Suppressor macrophage (primary cell): ENCODE results near the gene TUBB6.

Source experiments
- DNase-seq, 4 experiments: peaks; one replicate each; pipeline ENCODE4 v3.0.0-alpha.2; 2020 to 2022

The TUBB6 gene

DNA sequence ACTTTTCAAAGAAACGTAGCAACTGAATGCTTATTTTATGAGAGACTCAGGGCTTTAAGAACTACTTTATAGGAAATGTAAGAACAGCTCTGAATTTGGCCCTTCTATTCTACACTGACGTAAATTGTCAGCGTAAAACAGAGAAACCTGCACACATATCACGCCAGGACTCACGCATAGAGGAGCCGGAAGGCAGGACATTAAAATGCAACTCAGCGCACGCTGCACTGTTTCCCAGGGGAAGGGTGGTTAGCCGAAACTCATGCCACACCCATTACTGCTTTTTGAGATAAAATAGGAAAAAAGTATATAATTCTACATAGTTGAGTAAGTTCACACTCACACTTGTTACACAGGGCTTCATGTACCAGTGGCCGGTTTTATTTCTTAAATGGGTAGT, 7.4 kb downstream of the TUBB6 start:
- DNase-seq: no peak

DNA sequence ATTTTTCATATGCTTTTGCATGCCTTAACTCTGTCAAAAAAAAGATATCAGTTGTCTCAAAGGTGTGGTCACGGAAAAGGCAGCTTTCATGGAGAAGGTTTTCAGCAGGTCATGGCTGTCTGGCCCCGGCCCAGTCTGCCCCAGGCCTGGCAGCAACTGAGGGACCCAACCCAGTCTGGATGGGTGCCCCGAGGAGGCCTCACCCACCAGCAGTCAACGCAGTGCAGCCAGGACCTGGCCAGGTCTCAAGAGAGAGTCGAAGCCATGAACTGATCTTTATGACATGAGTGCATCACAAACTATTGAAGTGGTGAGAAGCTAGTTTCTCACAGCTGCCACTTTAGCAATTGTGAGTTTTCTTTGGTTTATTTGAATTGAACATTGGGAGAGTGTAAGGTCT, 7.9 kb downstream of the TUBB6 start:
- DNase-seq: no peak

DNA sequence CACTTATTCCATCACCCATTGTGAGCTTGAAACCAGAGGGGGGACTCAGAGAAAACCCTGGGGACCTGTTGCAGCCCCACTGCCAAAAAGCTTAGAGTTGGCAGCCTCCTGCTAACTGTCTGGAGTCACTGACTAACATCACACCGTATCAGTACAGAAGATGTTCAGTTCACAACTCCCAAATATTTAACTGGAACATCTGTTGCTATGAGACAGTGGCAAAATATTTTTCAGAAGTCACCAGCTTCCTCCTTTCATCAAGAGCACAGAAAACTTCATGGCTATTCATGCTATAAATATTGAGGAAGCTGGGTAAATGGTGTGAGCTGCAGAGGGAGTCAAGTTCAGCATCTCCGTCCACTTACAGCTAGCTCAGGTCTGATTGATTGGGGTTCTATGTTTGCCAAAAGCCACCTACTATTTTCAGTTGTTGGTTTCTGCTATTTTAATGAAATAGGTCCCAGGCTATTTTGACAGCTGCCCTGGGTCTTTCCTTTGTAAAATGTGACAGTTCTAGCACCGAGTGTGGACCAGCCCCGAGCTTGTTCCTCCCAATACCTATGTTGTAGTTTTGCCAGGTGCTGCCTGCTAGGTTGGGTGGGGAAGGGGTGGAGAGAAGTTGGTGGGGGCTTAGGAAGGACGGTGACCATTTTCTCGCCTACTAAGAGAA, 9.8 kb downstream of the TUBB6 start:
- DNase-seq: peak; percentile 48 to 83 (median 67)

DNA sequence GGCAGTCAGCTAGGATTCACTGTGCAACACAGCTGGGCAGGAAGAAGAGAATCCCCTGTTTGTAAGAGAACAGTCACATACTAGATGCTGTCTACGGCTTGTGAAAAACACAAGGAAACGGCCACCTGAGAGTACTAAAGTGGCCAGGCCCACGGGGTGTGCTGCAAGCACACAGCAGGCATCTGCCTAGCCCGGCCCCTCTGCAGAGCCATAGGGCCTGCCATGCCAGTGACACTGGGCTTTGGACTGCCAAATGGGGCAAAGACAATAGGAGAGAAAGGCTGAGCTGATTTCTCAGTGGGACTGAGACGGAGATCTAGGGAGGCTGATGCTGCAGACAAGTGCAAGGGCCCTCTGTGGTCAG, 10.3 kb downstream of the TUBB6 start:
- DNase-seq: no peak

DNA sequence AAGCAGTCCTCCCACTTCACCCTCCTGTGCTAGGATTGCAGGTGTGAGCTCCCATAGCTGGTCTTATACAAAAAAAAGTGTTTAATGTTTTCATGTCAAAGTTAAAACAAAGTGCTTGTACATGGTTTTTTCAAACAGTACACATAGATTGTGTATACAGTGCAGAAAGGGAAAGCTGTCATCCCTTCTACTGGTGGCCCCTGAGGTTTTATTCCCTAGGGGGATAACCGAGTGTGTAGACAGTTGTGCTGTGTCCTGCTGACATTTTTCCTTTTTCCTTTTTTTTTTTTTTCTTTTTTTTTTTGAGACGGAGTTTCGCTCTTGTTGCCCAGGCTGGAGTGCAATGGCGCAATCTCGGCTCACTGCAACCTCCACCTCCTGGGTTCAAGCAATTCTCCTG, 10.8 kb downstream of the TUBB6 start:
- DNase-seq: no peak

- no peak for DNase-seq
Observed at GRCh38 chr18:12321333-12321732, 13.3 kb downstream of the TUBB6 start.

DNA sequence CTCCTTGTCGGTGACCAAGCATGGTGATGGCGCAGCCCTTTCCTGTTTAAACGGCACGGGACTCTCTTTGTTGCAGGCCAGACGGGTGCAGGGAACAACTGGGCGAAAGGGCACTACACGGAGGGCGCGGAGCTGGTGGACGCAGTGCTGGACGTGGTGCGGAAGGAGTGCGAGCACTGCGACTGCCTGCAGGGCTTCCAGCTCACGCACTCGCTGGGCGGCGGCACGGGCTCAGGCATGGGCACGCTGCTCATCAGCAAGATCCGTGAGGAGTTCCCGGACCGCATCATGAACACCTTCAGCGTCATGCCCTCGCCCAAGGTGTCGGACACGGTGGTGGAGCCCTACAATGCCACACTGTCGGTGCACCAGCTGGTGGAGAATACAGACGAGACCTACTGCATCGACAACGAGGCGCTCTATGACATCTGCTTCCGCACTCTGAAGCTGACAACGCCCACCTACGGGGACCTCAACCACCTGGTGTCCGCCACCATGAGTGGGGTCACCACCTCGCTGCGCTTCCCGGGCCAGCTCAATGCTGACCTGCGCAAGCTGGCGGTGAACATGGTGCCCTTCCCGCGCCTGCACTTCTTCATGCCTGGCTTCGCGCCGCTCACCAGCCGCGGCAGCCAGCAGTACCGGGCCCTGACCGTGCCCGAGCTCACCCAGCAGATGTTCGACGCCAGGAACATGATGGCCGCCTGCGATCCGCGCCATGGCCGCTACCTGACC, 17.1 kb downstream of the TUBB6 start:
- no peak for DNase-seq

DNA sequence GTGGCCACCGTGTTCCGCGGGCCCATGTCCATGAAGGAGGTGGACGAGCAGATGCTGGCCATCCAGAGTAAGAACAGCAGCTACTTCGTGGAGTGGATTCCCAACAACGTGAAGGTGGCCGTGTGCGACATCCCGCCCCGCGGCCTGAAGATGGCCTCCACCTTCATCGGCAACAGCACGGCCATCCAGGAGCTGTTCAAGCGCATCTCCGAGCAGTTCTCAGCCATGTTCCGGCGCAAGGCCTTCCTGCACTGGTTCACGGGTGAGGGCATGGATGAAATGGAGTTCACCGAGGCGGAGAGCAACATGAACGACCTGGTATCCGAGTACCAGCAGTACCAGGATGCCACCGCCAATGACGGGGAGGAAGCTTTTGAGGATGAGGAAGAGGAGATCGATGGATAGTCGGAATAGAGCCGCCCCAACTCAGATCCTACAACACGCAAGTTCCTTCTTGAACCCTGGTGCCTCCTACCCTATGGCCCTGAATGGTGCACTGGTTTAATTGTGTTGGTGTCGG, 17.7 kb downstream of the TUBB6 start:
- DNase-seq: no peak

- DNase-seq: no peak
Observed at GRCh38 chr18:12326711-12327460, 18.8 kb downstream of the TUBB6 start.

- DNase-seq: peak; percentile 83 to 92 (median 88)
Observed at GRCh38 chr18:12327510-12328178, 19.6 kb downstream of the TUBB6 start.

- no peak for DNase-seq
Observed at GRCh38 chr18:12328179-12328823, 20.3 kb downstream of the TUBB6 start.

- DNase-seq: no peak
Observed at GRCh38 chr18:12329125-12329698, 21.2 kb downstream of the TUBB6 start.

DNA sequence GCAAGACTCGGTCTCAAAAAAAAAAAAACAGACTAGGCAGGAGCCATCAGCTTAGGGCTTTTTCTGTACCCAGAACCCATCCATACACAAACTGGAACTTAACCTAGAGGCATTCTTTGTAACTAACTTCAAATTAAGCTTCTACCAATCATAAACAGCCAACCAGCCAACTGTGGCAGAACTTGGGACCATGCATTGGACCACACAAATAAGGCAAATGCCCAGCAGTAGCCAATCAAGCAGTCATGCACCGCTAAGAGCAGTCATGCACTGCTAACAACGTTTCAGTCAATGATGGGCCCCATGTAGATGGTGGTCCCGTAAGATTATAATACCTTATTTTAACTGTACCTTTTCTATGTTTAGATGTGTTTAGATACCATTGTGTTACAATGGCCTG, 22.7 kb downstream of the TUBB6 start:
- DNase-seq: no peak

DNA sequence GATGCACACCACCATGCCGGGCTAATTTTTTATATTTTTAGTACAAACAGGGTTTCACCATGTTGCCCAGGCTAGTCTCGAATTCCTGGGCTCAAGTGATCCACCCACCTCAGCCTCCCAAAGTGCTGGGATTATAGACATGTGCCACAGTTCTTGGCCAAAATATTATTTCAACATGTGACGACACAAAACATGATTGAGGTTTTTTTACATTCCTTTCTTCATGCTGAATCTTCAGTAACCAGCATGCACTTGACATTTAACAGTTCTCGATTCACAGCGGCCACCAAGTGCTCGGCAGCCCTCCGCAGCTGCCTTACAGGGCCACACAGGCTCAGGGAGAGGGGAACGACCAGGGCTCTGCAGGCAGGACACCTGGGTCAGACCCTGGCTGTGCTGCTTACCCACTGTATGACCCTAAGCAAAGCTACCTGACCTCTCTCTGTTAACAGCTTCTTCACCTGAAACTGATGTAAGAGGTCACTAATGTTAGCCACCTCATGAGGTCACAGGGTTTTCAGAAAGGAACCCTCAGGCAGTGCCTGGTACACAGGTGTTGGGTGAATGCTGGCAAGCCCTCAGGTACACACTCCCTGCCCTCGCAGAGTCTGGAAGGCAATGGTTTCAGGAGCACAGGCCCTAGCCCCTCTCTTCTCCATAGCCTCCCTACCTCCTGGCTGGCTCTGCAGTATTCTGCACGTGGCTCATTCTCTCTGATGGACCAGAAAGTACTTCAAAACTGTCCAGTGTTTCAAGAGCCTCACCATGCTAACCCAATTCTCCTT, 25.7 kb downstream of the TUBB6 start:
- DNase-seq: no peak

DNA sequence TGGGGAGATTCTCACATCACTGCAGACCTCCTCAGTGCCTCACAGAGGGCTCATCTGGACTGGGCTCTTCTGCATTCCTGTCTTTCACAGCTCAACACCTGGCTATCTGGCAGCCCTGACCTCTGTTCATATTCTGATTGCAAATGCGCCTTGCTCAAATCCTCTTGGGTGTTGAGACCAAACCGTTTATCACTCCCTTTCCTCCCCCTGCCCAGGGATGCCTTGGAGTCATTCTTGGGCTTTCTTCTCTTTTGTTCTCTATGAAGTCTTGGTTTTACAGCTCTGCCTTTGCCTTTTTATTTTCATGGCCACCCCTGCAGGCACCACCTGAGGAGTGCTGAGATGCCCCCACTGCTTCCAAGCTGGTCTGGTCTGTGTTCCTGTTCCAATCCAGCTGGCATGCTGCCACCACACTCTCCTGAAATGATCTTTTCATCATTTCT, 26.3 kb downstream of the TUBB6 start:
- DNase-seq: no peak

DNA sequence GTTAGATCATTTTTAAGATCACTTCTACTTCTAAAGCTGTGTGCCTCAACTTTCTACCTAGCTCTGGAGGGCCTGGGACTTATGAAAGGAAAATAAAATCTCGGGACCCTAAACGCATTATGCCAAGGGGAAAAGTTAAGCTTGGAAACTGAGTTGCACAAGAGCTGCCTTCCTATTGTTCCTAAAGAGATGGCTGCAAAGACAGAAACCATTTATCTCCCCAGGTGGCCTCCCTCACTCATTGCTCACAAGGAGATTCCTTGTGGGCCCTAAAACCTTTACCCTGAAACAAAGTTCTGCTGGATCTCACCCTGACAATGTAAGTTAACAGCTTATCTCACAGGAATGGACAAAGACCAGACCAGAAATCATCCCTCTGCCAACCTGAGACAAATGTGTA, 26.8 kb downstream of the TUBB6 start:
- DNase-seq: no peak

GRCh38 chr18:12335503-12335902, 27.5 kb downstream of the TUBB6 start:
- DNase-seq: no peak

- DNase-seq: no peak
Observed at GRCh38 chr18:12336171-12336613, 28.2 kb downstream of the TUBB6 start.

DNA sequence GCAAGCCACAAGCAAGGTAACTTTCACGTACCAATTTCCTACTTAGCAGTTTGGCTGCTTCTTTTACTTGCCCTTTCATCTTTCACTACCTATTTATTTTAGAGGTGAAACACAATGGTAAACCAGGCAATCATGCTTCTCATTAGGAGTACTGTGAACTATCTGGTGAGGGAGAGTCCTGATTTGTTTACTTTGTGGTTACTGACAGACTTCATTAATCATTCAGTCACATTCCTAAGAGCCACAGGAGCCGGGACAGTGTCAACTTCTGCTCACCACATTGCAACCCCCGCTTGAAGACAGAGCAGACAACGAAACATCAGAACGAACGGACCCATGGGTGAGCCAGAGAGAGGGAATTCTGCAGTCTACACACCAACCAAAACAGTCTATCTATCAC, 28.8 kb downstream of the TUBB6 start:
- no peak for DNase-seq

GRCh38 chr18:12338382-12338781, 30.3 kb downstream of the TUBB6 start:
- no peak for DNase-seq
